GM18507 (cell line): ENCODE measurements around the gene MED26.

Source experiments
- DNase-seq: peaks from one replicate; pipeline ENCODE4 v3.0.0; 2011; ENCODE audit warnings: low read depth; ENCODE audit not compliant: insufficient read length; ENCODE audit errors: extremely low spot score
- FAIRE-seq: peaks from 2 replicates; lab custom pipeline; 2011; peaks lifted over from hg19 to GRCh38; lab: Jason Lieb, UNC

Gene MED26

GRCh38 chr19:16527334-16527935, 100.6 kb downstream of the MED26 start:
- FAIRE-seq (no peak), DNase-seq (no peak)

DNA sequence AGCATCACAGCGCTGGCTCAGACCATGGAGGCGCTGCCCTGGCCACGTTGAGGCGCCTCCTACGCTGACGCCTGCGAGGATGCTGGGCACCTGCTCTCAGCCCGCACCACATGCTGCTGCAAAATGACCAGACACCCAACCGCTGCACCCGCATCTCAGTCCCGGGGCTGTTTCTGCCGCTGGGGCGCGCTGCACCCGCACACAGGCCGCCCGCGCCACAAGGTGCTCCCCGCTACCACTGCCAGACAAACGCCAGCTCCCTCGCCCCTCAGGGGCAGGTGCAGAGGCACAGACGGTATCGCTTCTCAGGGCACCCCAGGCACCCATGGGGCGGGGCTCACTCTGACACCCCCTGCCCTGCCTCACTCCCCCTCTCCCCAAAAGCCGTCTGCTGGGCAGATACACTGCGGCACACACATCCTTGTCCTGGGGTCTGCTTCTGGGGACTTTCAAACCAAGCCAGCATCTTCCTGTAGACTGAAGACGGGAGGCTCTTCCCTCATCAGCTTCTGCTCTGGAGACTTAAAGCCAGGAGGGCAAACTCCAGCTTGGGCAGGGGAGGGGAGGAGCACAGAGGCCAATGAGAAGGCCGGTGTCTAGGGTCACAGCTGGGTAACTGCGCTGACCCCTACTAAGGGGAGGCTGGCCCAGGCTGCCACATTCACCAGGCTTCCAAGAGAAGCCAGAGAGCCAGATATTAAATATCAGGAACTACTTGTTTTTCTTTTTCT, 102.1 kb downstream of the MED26 start:
- FAIRE-seq, result no peak
- no peak for DNase-seq

DNA sequence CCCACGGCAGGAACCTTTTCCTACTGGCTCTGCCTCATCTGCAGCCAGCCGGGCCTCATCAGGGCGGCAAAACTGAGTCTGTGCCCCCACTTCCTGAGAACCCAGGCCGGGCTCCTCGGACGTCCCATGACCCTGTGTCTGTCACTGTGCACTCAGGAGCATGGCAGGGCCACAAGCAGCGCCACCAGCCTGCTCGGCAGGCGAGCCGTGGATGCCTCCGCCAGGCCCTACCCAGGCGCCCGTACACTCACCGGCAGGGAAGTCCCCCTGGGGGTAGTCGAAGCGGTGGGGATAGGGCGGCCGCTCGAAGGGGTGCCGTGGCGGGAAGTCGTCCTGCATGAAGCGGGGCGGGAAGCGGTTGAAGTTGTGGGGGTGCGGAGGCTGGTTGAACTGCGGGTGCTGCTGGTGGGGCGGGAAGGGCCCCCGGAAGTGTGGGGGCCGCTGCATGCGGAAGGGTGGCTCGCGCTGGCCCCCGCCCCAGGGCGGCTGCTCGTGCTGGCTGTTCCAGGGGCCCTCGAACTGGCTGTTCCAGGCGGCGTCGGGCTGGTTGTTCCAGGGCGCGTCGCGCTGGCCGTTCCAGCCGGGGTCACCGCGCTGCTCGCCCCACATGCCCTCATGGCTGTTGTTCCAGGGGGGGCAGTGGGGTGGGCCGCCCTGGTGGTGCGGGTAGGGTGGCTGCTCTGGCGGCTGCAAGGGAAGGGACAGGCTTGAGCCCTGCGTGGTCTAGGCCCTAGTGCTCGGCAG, 102.8 kb downstream of the MED26 start:
- DNase-seq, result no peak
- FAIRE-seq, result no peak
